GM12874 (cell line): ENCODE measurements around the gene CTBP1.

Experiments
- CTCF ChIP-seq: IDR thresholded peaks from 2 replicates; pipeline ENCODE4 v1.5.1; 2011; ENCODE audit warnings: low read depth, mild to moderate bottlenecking, control low read depth, low read length, moderate library complexity; ENCODE audit not compliant: insufficient read depth

CTBP1 gene

GRCh38 chr4:1233641-1234308 is 15.2 kb downstream of the CTBP1 start:
- 0 out of 2 replicates have a peak, but pooled peaks have one; percentile 8 for TF ChIP-seq CTCF

- TF ChIP-seq CTCF = no peak
Observed at GRCh38 chr4:1232661-1233621, 16.0 kb downstream of the CTBP1 start.

DNA sequence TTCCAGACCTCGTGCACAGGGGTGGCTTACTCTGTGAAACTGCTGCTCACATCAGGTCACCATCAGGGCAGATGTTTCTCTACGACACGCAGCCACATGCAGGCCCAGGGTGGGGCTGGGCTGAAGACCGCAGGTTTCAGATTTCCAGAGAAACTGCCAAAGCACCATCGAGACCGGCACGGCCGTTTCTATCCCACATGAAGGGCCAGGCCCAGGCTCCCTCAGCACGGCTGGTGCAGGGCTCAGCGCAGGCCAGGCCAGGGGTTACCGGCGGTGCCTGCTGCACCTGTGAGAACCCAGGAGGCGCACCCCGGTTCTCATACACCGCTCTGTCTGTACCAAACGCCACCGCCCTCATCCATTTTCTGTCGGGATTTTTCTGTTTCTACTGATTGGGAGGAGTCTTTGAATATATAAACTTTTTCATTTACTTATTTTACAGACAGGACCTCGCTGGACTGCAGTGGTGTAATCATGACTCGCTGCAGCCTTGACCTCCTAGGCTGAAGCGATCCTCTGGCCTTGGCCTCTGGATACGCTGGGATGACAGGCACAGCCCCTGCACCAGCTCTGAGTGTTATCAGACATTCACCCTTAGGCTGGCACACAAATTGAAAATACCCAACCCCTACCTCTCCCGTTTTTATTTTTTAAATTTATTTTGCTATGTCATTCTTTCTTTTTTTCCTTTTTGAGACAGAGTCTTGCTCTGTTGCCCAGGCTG is 17.1 kb downstream of the CTBP1 start:
- TF ChIP-seq CTCF = no peak

- no peak for TF ChIP-seq CTCF
Observed at GRCh38 chr4:1230971-1231636, 17.8 kb downstream of the CTBP1 start.

- TF ChIP-seq CTCF = no peak
Observed at GRCh38 chr4:1230316-1230715, 18.6 kb downstream of the CTBP1 start.

DNA sequence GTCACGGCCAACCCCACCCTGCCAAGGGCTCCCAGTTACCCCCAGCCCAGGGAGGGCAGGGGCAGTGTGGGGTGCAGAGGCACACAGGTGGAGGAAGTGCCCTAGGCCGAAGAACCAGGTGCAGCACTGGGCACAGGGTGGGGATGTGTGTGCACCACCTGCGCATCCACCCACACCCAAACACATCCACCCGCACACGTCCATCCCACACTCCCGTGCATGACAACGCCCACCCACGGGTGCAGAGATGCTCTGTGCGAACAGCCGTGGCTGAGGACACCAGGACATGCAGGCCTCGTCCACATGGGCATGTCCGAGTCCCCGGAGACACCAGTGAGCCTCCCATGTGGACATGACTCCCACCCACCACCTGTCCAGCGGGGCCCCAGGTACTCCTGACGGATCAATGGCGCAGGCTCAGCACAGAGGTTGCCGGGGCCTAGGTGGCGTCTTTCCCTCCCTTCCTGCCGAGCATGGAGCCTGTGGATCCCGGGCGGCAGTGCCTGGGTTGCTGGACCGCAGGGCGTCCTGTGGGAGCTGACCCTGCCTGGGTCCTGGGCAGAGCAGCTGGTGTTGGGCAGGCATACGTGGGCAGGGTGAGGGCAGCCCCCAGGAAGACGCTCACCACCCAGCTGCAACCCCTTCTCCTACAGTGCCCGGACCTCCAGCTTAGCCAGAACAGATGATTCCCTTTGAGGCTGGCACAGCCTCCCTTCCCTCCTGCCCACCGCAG is 19.6 kb downstream of the CTBP1 start:
- TF ChIP-seq CTCF = no peak
